Measurements from ENCODE around the gene ARID3B.

- no peak for TF ChIP-seq CTCF (IDR thresholded peaks at IDR 0.05)
- TF ChIP-seq TCF7L2 (IDR thresholded peaks at IDR 0.05; ENCODE audit: low read depth, low read length), result no peak
- no peak for TF ChIP-seq POLR2AphosphoS5 (IDR thresholded peaks at IDR 0.05; ENCODE audit: low read depth, low read length)
These were observed 54.3 kb downstream of the ARID3B start for GRCh38 chr15:74595271-74595670.

All from Panc1 (cell line).